Activated B cell treated with CpG ODN at 0.5 μM for 24 hours (primary cell): ENCODE data around the gene RGSL1. TPM values are rescaled to one million over a fixed set of nuclear protein-coding genes. Genes with fewer than 3 reads are reported as not detected.

ENCODE experiments used
- ATAC-seq: fragments of 200-7000 bp; cut with Tn5 transposase; one replicate; pipeline ENCODE4 v1.10.0; 2021; ENCODE audit warnings: low read depth, mild to moderate bottlenecking, moderate library complexity
- CTCF ChIA-PET: fragments of 350-600 bp; sonication (Branson Sonifier 250); formaldehyde crosslinking; loops from one replicate; lab custom pipeline; 2021; ENCODE audit warnings: antibody characterized with exemption; lab: Charles Lee
- POLR2A ChIA-PET: fragments of 350-600 bp; sonication (Branson Sonifier 250); formaldehyde crosslinking; loops from one replicate; lab custom pipeline; 2021; ENCODE audit warnings: antibody characterized with exemption; lab: Charles Lee
- DNase-seq: peaks from one replicate; pipeline ENCODE4 v3.0.0; 2022
- H3K27ac Mint-ChIP-seq: one replicate; pipeline ENCODE4 v1.8.0; 2020; ENCODE audit warnings: mixed read lengths
- H3K27me3 Mint-ChIP-seq: one replicate; pipeline ENCODE4 v1.8.0; 2021; ENCODE audit warnings: mixed read lengths
- H3K36me3 Mint-ChIP-seq: one replicate; pipeline ENCODE4 v1.8.0; 2021; ENCODE audit warnings: low read depth, mixed read lengths
- H3K4me1 Mint-ChIP-seq: one replicate; pipeline ENCODE4 v1.8.0; 2021; ENCODE audit warnings: mixed read lengths
- H3K4me3 Mint-ChIP-seq: one replicate; pipeline ENCODE4 v1.8.0; 2020; ENCODE audit warnings: mild to moderate bottlenecking, mixed read lengths
- H3K9me3 Mint-ChIP-seq: one replicate; pipeline ENCODE4 v1.8.0; 2020; ENCODE audit warnings: mixed read lengths
- intact Hi-C: fragments of 100-400 bp; cut with micrococcal nuclease; formaldehyde crosslinking; loops from one replicate; pipeline ENCODE4 v1.15.1; 2024
- total RNA-seq: library from RNA; stranded (reverse); gene quantifications from 2 replicates; pipeline ENCODE4 v1.2.3, GENCODE V29; 2022
- TF ChIP-seq, protein P1 (sequence below): fragments of 200-600 bp; IDR thresholded peaks from one replicate; pipeline ENCODE4 v1.8.0; 2022; ENCODE audit warnings: antibody characterized with exemption, mild to moderate bottlenecking

The RGSL1 gene
- total RNA-seq, 1 donor from 2014 or later: not detected

DNA sequence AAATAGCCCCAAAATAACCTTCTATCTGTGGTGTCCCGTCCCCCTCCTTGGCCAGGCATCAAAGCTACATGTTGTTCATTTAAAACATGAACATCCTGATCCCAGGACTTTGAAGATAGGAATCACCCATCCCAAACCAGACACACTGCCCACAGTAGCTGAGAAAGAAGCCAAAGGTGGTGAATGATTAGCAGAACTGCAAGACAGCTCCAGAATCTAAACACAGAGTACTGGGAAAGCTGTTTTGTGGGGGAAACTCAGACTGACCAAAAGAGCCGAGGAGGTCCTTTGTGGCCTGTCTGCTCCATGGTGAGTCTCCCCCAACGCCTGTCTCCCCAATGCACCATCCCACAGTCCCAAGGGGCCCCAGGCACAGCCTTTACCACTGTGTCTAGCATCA is 42.2 kb upstream of the RGSL1 start:
- H3K36me3 Mint-ChIP-seq: no peaks in the 10 kb centered on the region
- H3K4me1 Mint-ChIP-seq: no peaks in the 10 kb centered on the region
- ChIA-PET POLR2A (no interaction called here), CTCF (interaction anchor here (1.4 to 1.7 kb wide), 2 partner anchors 265 kb away, joined by 4 to 6 read pairs; no protein-coding TSS in a partner anchor)
- intact Hi-C loops: no loop called here
- peaks cover 8% of the 10 kb centered on the region for H3K27me3 Mint-ChIP-seq
- no peaks in the 10 kb centered on the region for H3K9me3 Mint-ChIP-seq
- DNase-seq: no peak
- TF ChIP-seq, protein P1, sequence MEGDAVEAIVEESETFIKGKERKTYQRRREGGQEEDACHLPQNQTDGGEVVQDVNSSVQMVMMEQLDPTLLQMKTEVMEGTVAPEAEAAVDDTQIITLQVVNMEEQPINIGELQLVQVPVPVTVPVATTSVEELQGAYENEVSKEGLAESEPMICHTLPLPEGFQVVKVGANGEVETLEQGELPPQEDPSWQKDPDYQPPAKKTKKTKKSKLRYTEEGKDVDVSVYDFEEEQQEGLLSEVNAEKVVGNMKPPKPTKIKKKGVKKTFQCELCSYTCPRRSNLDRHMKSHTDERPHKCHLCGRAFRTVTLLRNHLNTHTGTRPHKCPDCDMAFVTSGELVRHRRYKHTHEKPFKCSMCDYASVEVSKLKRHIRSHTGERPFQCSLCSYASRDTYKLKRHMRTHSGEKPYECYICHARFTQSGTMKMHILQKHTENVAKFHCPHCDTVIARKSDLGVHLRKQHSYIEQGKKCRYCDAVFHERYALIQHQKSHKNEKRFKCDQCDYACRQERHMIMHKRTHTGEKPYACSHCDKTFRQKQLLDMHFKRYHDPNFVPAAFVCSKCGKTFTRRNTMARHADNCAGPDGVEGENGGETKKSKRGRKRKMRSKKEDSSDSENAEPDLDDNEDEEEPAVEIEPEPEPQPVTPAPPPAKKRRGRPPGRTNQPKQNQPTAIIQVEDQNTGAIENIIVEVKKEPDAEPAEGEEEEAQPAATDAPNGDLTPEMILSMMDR: no peak
- H3K27ac Mint-ChIP-seq: no peak overlapping the region
- no peak for ATAC-seq
- H3K4me3 Mint-ChIP-seq: no peak overlapping the region

DNA sequence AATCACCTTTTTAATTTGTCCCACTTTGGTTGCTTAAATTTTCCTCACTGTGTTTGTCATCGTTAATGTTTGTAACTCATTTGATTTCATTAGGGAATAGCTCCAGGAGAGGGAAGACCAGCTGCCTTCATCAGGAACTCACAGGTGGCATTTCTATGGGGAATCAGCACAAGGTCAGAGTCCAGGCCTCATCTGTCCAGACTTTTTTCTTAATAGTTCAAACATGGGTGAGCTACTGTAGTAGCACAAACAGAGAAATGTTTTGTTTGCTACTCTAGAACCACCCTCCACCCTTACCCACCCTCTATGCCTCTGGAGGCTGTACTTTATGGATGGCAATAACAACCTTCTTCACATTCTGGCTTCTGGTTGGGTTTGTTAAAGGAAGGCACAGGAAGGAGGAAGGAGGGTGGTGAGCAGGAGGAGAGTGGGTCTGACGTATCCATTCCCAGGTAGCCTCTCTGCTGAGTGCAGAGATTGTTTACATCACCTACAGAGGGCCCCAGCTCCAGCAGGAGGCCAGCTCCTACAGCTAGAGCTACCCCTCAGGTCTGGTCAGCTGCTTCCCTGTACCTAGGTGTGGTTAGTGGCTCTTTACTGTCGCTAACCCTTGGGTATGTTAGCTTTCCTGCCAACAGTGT is 41.4 kb upstream of the RGSL1 start:
- TF ChIP-seq, protein P1: no peak
- Mint-ChIP-seq H3K27me3 (peaks cover 8% of the 10 kb centered on the region), H3K9me3 (no peaks in the 10 kb centered on the region), H3K4me3 (no peak overlapping the region), H3K4me1 (no peaks in the 10 kb centered on the region), H3K36me3 (no peaks in the 10 kb centered on the region), H3K27ac (no peak overlapping the region)
- ATAC-seq (no peak), DNase-seq (no peak)
- POLR2A ChIA-PET: no interaction called here
- intact Hi-C loops: no loop called here
- CTCF ChIA-PET: interaction anchor here (1.4 kb wide), 1 partner anchor 266 kb away, joined by 6 read pairs; no protein-coding TSS in a partner anchor

DNA sequence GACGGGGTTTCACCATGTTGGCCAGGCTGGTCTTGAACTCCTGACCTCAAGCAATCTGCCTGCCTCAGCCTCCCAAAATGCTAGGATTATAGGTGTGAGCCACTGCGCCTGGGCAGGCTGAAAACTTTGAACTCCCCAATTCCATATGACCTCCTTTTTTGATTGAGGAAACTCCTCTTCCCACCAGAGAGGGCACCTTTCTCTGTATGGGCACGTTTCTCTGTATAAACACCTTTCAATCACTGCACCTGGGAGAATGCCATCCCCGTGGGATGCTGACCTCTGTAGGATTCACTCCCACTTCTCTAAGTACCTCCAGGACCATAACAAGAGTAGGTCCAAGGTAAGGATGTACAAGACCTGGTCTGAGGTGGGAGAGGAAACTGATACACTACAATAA is 39.8 kb upstream of the RGSL1 start:
- ChIA-PET CTCF (no interaction called here), POLR2A (no interaction called here)
- ATAC-seq: no peak
- Mint-ChIP-seq H3K4me1 (no peaks in the 10 kb centered on the region), H3K36me3 (no peaks in the 10 kb centered on the region), H3K4me3 (no peak overlapping the region), H3K27me3 (peaks cover 12% of the 10 kb centered on the region), H3K9me3 (no peaks in the 10 kb centered on the region), H3K27ac (no peak overlapping the region)
- TF ChIP-seq, protein P1: no peak
- DNase-seq: no peak
- intact Hi-C loops: no loop called here

DNA sequence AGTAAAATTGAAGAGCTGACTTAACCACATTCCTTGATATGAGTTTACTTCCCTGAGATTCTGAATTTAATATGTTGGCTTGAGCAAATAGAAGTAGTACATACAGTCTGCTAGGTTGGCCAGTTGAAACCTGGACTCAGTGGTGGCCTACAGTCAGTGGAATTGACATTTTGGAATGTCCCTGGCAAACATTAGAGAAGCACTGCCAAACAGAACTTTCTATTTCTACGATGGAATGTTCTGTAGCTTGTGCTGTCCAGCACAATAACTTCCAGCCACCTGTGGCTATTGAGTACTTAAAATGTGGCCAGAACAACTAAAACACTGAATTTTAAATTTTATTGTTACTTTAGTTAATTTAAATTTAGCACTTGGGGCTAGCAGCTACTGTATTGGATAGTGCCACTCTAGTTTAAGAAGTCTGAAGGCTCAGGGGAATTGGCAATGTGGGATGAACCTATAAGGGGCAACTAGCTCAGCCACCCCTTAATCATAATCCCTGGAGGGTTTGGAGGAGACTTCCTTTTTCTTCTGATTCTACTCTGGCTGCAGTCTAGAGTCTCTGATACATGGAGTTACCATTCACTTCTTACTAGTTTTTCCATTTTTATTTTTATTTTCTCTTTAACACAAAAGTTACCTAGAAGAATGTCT is 39.2 kb upstream of the RGSL1 start:
- ATAC-seq: no peak
- H3K27ac Mint-ChIP-seq: no peak overlapping the region
- CTCF ChIA-PET: no interaction called here
- intact Hi-C loops: no loop called here
- H3K4me3 Mint-ChIP-seq: no peak overlapping the region
- H3K27me3 Mint-ChIP-seq: peaks cover 15% of the 10 kb centered on the region
- H3K4me1 Mint-ChIP-seq: no peaks in the 10 kb centered on the region
- DNase-seq: no peak
- H3K9me3 Mint-ChIP-seq: no peaks in the 10 kb centered on the region
- TF ChIP-seq, protein P1: no peak
- no peaks in the 10 kb centered on the region for H3K36me3 Mint-ChIP-seq
- POLR2A ChIA-PET: no interaction called here

DNA sequence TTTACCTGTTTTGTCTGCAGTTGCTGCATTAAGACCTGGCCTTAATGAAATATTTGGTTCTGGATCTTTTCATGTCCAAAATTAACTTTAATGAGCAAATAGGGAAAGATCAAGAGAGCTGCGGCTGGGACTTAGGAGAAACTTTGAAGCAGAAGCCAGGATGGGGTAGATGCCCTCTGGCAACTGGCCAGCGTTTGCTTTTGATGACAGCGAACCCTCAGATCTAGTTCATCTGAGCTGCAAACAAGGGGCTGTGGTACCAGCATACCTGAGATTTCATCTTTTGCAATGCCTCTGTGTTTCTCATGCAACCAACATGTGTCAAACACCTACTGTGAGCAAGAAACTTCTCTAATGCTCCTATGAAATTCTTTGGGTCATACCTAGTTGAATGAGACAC is 36.5 kb upstream of the RGSL1 start:
- Mint-ChIP-seq H3K9me3 (no peaks in the 10 kb centered on the region), H3K27ac (no peak overlapping the region), H3K27me3 (peaks cover 11% of the 10 kb centered on the region), H3K36me3 (no peaks in the 10 kb centered on the region), H3K4me1 (no peaks in the 10 kb centered on the region), H3K4me3 (no peak overlapping the region)
- DNase-seq (no peak), ATAC-seq (no peak)
- intact Hi-C loops: no loop called here
- TF ChIP-seq, protein P1: no peak
- ChIA-PET POLR2A (no interaction called here), CTCF (interaction anchor here (1.6 kb wide), 1 partner anchor 17 kb away, joined by 4 read pairs; no protein-coding TSS in a partner anchor)
